MCF 10A (cell line): ENCODE measurements around the gene VIL1. TPM values are rescaled to one million over a fixed set of nuclear protein-coding genes. Genes with fewer than 3 reads are reported as not detected.

Experiments
- BruUV-seq: library from RNA; stranded (reverse); fragments of 400-500 nt; replicated peaks from 2 replicates; lab custom pipeline; 2021; lab: Mats Ljungman, UMichigan
- CTCF ChIA-PET: fragments of 300-600 bp; sonication (Branson Sonifier 250); formaldehyde crosslinking; extraction: SDS; loops from one replicate; lab custom pipeline; 2021; ENCODE audit warnings: antibody characterized with exemption, inconsistent platforms; lab: Yijun Ruan, JAX
- POLR2A ChIA-PET: fragments of 300-600, 350-650 bp; sonication (Branson Sonifier 250); formaldehyde crosslinking; extraction: SDS; loops from one replicate; lab custom pipeline; 2020; ENCODE audit warnings: antibody characterized with exemption, inconsistent platforms; lab: Yijun Ruan, JAX
- DNase-seq: peaks from one replicate; pipeline ENCODE4 v3.0.0-alpha.2; 2018; ENCODE audit not compliant: unreplicated experiment
- H3K27ac Mint-ChIP-seq: one replicate; pipeline ENCODE4 v1.8.0; 2022; ENCODE audit warnings: mild to moderate bottlenecking, low read depth, mixed read lengths; ENCODE audit not compliant: unreplicated experiment
- H3K27me3 Mint-ChIP-seq: one replicate; pipeline ENCODE4 v1.8.0; 2022; ENCODE audit warnings: mixed read lengths; ENCODE audit not compliant: insufficient read depth, unreplicated experiment
- H3K36me3 Mint-ChIP-seq: one replicate; pipeline ENCODE4 v1.8.0; 2022; ENCODE audit warnings: mild to moderate bottlenecking, moderate library complexity, mixed read lengths; ENCODE audit not compliant: insufficient read depth, unreplicated experiment
- H3K4me1 Mint-ChIP-seq: one replicate; pipeline ENCODE4 v1.8.0; 2022; ENCODE audit warnings: mixed read lengths; ENCODE audit not compliant: insufficient read depth, unreplicated experiment
- H3K4me3 Mint-ChIP-seq: one replicate; pipeline ENCODE4 v1.8.0; 2022; ENCODE audit warnings: mild to moderate bottlenecking, moderate library complexity, mixed read lengths; ENCODE audit not compliant: unreplicated experiment
- H3K9me3 Mint-ChIP-seq: one replicate; pipeline ENCODE4 v1.8.0; 2022; ENCODE audit warnings: mixed read lengths; ENCODE audit not compliant: unreplicated experiment
- CTCF ChIP-seq: fragments of 200-600 bp; IDR thresholded peaks from one replicate; pipeline ENCODE4 v1.8.0; 2022; ENCODE audit warnings: antibody characterized with exemption, mild to moderate bottlenecking; ENCODE audit not compliant: unreplicated experiment
- intact Hi-C: fragments of 100-400 bp; cut with micrococcal nuclease; formaldehyde crosslinking; loops from 2 replicates; pipeline ENCODE4 v1.14.1; 2022
- total RNA-seq: library from RNA; stranded (reverse); gene quantifications from 2 replicates; pipeline ENCODE4 v1.2.3, GENCODE V29; 2022

Gene VIL1
- total RNA-seq, 1 experiment from 2014 or later = not detected

- Mint-ChIP-seq H3K36me3 (peaks cover 34% of the 10 kb centered on the region), H3K9me3 (no peaks in the 10 kb centered on the region), H3K4me3 (peak overlapping the region; percentile 98), H3K4me1 (peaks cover 12% of the 10 kb centered on the region), H3K27me3 (no peaks in the 10 kb centered on the region), H3K27ac (peak overlapping the region; percentile 90)
- TSS peak; percentile 76 for BruUV-seq
- no peak for TF ChIP-seq CTCF
- intact Hi-C loops = loop anchor here (5.0 kb wide), 1 partner anchor 211 kb away; no protein-coding TSS in a partner anchor
- DNase-seq = peak; percentile 70
- ChIA-PET POLR2A (interaction anchor here (0.7 to 6.2 kb wide), 4 partner anchors 100 to 311 kb away, joined by 3 to 108 read pairs (median 32); partner anchors contain the start of genes AAMP, PNKD and TMBIM1), CTCF (interaction anchor here (1.5 to 2.4 kb wide), 2 partner anchors 97 to 108 kb away, joined by 8 to 16 read pairs; no protein-coding TSS in a partner anchor)
Observed at GRCh38 chr2:218398437-218399390, 20.2 kb upstream of the VIL1 start.

GRCh38 chr2:218399391-218400166, 19.3 kb upstream of the VIL1 start, which contains the start of gene CTDSP1:
CTDSP1 (plus strand) TSS chr2:218399868; CDS start chr2:218400091, 223 bp downstream.
- Mint-ChIP-seq H3K4me3 (peak within 1 kb of the TSS; percentile 98), H3K4me1 (peaks cover 12% of the 10 kb centered on the region), H3K36me3 (peaks cover 41% of the 10 kb centered on the region), H3K27ac (peak within 1 kb of the TSS; percentile 90), H3K9me3 (no peaks in the 10 kb centered on the region), H3K27me3 (no peaks in the 10 kb centered on the region)
- BruUV-seq = no TSS peak
- no peak for TF ChIP-seq CTCF
- DNase-seq = peak; percentile 97
- POLR2A ChIA-PET = interaction anchor here (0.8 to 2.4 kb wide), 8 partner anchors 101 to 482 kb away, joined by 3 to 22 read pairs (median 7); partner anchors contain the start of genes AAMP, BCS1L, PNKD and ZNF142
- CTCF ChIA-PET = interaction anchor here (0.5 to 2.8 kb wide), 6 partner anchors 23 to 128 kb away, joined by 3 to 9 read pairs (median 5); no protein-coding TSS in a partner anchor
- intact Hi-C loops = loop anchor here (5.0 kb wide), 1 partner anchor 212 kb away; no protein-coding TSS in a partner anchor

- BruUV-seq = no TSS peak
- POLR2A ChIA-PET = interaction anchor here (0.8 to 2.4 kb wide), 8 partner anchors 102 to 481 kb away, joined by 3 to 22 read pairs (median 7); partner anchors contain the start of genes AAMP, BCS1L, PNKD and ZNF142
- peaks cover 46% of the 10 kb centered on the region for H3K36me3 Mint-ChIP-seq
Observed at GRCh38 chr2:218400167-218400929, 18.6 kb upstream of the VIL1 start.

More at GRCh38 chr2:218400167-218400929, 18.6 kb upstream of the VIL1 start:
- Mint-ChIP-seq H3K9me3 (no peaks in the 10 kb centered on the region), H3K27ac (peak overlapping the region; percentile 85), H3K4me3 (peak overlapping the region; percentile 98), H3K27me3 (no peaks in the 10 kb centered on the region), H3K4me1 (peaks cover 12% of the 10 kb centered on the region)
- DNase-seq = peak; percentile 36
- intact Hi-C loops = no loop called here
- TF ChIP-seq CTCF = no peak
- CTCF ChIA-PET = interaction anchor here (0.5 to 2.8 kb wide), 8 partner anchors 24 to 129 kb away, joined by 3 to 9 read pairs (median 4); no protein-coding TSS in a partner anchor
